Stimulated activated CD8-positive, alpha-beta memory T cell treated with anti-CD3 and anti-CD28 coated beads, Interleukin-12 subunit alpha, Interleukin-12 subunit beta, amount 100 ng/mL, for 24 hours (primary cell): ENCODE results near the gene PTPRN.

ENCODE experiments used
- DNase-seq: peaks from one replicate; pipeline ENCODE4 v3.0.0-alpha.2; 2020; ENCODE audit errors: extremely low read depth

PTPRN gene

DNA sequence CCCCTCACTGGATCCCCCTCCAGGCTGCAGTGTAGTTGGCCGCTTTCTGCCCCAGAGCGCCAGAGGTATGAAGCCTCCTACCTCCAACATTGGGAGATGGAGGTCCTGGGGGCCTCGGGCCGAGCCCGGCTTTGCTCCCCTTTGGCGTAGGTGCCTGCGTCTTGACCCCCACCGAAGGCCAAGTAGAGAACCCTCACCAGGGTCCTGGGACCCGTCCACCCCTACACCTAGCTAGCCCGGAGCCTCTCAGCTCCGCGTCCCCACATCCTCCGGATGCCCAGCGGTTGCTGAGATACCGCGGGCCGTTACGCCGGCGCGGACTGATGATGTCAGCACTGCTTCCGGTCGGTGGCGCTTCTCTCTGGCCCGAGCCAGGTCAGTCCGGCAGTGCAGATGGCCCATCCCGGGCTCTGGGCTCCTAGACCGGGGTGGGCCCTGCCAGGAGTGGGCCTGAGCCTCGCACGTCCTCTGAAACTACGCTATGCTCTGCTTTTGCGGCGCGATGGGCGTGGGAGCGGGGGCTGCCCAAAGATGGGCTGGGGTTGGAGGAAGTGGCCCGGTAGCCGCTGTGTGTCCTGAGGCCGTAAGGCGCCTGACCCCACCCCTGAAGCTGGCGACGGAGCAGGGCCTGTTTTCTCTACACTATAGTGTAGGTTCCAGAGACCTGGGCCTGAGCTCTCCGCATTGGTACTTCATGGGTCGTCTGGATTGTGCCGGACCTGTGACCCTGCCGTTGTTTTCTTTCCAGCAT lies 63.9 kb downstream of the PTPRN start, which contains the start of the genes GLB1L and STK16:
Gene GLB1L, minus strand, starts transcription at position 297 of the 751 bp plus-strand sequence. CDS start 1,871 bp downstream, outside the sequence.
Gene STK16, plus strand, starts transcription at position 332 of the 751 bp plus-strand sequence. CDS start 521 bp downstream, outside the sequence.
- DNase-seq: peak; percentile 73

- no peak for DNase-seq
These were observed 64.4 kb downstream of the PTPRN start for GRCh38 chr2:219244789-219245147.

- no peak for DNase-seq
These were observed 65.9 kb downstream of the PTPRN start for GRCh38 chr2:219243291-219243761.
